SK-N-SH treated with all-trans-retinoic acid at 6 μM for 48 hours (cell line): ENCODE results near the gene STAG1.

Source experiments
- ATAC-seq: fragments of 200-7000 bp; cut with Tn5 transposase; 3 replicates; pipeline ENCODE4 v1.9.1; 2020; ENCODE audit warnings: mild to moderate bottlenecking, moderate library complexity
- ARNTL ChIP-seq: fragments of 450-650 bp; formaldehyde crosslinking; IDR thresholded peaks from 2 replicates; pipeline ENCODE4 v1.5.0; 2020; ENCODE audit warnings: low read depth, mild to moderate bottlenecking, moderate library complexity, borderline replicate concordance
- BACH2 ChIP-seq: fragments of 250-450 bp; sonication (Bioruptor Pico); IDR thresholded peaks from 2 replicates; pipeline ENCODE4 v1.9.0; 2021; ENCODE audit warnings: mild to moderate bottlenecking, borderline replicate concordance
- CREB5 ChIP-seq: fragments of 250-450 bp; sonication (Bioruptor Pico); IDR thresholded peaks from 2 replicates; pipeline ENCODE4 v1.5.1; 2020; ENCODE audit warnings: low read depth, mild to moderate bottlenecking, moderate library complexity
- CSDC2 ChIP-seq: fragments of 250-450 bp; sonication (Bioruptor Pico); IDR thresholded peaks from 2 replicates; pipeline ENCODE4 v1.5.0; 2020; ENCODE audit warnings: mild to moderate bottlenecking, moderate library complexity
- GLIS3 ChIP-seq: fragments of 250-450 bp; sonication (Bioruptor Pico); IDR thresholded peaks from 2 replicates; pipeline ENCODE4 v1.5.0; 2020; ENCODE audit warnings: mild to moderate bottlenecking, moderate library complexity
- ISL1 ChIP-seq: fragments of 250-450 bp; sonication (Bioruptor Pico); IDR thresholded peaks from 2 replicates; pipeline ENCODE4 v2.1.2; 2022; ENCODE audit warnings: mild to moderate bottlenecking, moderate library complexity
- OSR1 ChIP-seq: fragments of 250-450 bp; sonication (Bioruptor Pico); IDR thresholded peaks from 2 replicates; pipeline ENCODE4 v1.8.0; 2022; ENCODE audit warnings: moderate library complexity, mild to moderate bottlenecking, inconsistent platforms
- PATZ1 ChIP-seq: fragments of 250-450 bp; sonication (Bioruptor Pico); IDR thresholded peaks from 2 replicates; pipeline ENCODE4 v1.8.0; 2020; ENCODE audit warnings: mild to moderate bottlenecking, moderate library complexity, borderline replicate concordance
- PPARA ChIP-seq: fragments of 250-450 bp; sonication (Bioruptor Pico); IDR thresholded peaks from 2 replicates; pipeline ENCODE4 v1.5.0; 2020; ENCODE audit warnings: mild to moderate bottlenecking, borderline replicate concordance
- RARB ChIP-seq: fragments of 250-450 bp; sonication (Bioruptor Pico); IDR thresholded peaks from 2 replicates; pipeline ENCODE4 v1.8.0; 2021; ENCODE audit warnings: mild to moderate bottlenecking, moderate library complexity
- SNAI2 ChIP-seq: fragments of 250-450 bp; sonication (Bioruptor Pico); IDR thresholded peaks from 2 replicates; pipeline ENCODE4 v1.5.0; 2020; ENCODE audit warnings: mild to moderate bottlenecking, moderate library complexity
- TCF4 ChIP-seq: fragments of 250-450 bp; sonication (Bioruptor Pico); IDR thresholded peaks from 2 replicates; pipeline ENCODE4 v1.8.0; 2021; ENCODE audit warnings: mild to moderate bottlenecking, moderate library complexity, borderline replicate concordance
- TOX ChIP-seq: fragments of 250-450 bp; sonication (Bioruptor Pico); IDR thresholded peaks from 2 replicates; pipeline ENCODE4 v1.8.0; 2021; ENCODE audit warnings: mild to moderate bottlenecking, moderate library complexity, borderline replicate concordance
- ZC3H10 ChIP-seq: fragments of 250-450 bp; sonication (Bioruptor Pico); IDR thresholded peaks from 2 replicates; pipeline ENCODE4 v1.5.1; 2021; ENCODE audit warnings: mild to moderate bottlenecking, moderate library complexity
- ZFP3 ChIP-seq: fragments of 250-450 bp; sonication (Bioruptor Pico); IDR thresholded peaks from 2 replicates; pipeline ENCODE4 v1.5.0; 2020; ENCODE audit warnings: mild to moderate bottlenecking, moderate library complexity
- ZFP30 ChIP-seq: fragments of 450-650 bp; formaldehyde crosslinking; IDR thresholded peaks from 2 replicates; pipeline ENCODE4 v1.5.0; 2022; ENCODE audit warnings: mild to moderate bottlenecking, moderate library complexity
- ZNF565 ChIP-seq: fragments of 450-650 bp; formaldehyde crosslinking; conservative IDR thresholded peaks from 2 replicates; pipeline ENCODE4 v1.5.0; 2020; ENCODE audit warnings: low read depth, mild to moderate bottlenecking, moderate library complexity
- ZNF70 ChIP-seq: fragments of 450-650 bp; formaldehyde crosslinking; IDR thresholded peaks from 2 replicates; pipeline ENCODE4 v1.5.0; 2020; ENCODE audit warnings: mild to moderate bottlenecking, moderate library complexity
- ZNF8 ChIP-seq: fragments of 450-650 bp; formaldehyde crosslinking; IDR thresholded peaks from 2 replicates; pipeline ENCODE4 v1.5.0; 2020; ENCODE audit warnings: mild to moderate bottlenecking, moderate library complexity
- TF ChIP-seq, protein P1 (sequence below): fragments of 250-450 bp; sonication (Bioruptor Pico); IDR thresholded peaks from 2 replicates; pipeline ENCODE4 v1.5.1; 2021; ENCODE audit warnings: mild to moderate bottlenecking, moderate library complexity
- TF ChIP-seq, protein P2 (sequence below): fragments of 250-450 bp; sonication (Bioruptor Pico); IDR thresholded peaks from 2 replicates; pipeline ENCODE4 v1.5.0; 2020; ENCODE audit warnings: mild to moderate bottlenecking, moderate library complexity
- TF ChIP-seq, protein P3 (sequence below): fragments of 250-450 bp; sonication (Bioruptor Pico); IDR thresholded peaks from 2 replicates; pipeline ENCODE4 v1.8.0; 2021; ENCODE audit warnings: low read depth, mild to moderate bottlenecking, moderate library complexity, borderline replicate concordance

STAG1 gene

DNA sequence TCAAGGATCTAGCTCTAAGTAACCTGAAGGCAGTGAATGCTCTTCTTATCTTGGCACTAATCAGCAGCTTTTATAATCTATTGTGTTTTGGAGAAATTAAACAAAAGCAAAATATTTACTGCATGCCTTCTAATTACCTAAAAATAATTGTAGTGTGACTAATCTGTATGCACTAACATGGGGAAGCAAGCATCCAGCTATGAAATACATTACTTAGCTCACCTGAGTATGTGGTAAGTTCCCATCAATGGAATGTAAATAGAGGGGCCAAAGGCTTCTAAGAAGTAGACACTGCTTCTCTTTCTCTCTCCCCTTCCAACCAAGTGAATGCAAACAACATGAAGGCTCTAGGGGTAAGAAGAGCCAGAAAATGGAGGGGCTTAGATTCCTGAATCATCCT is 165.6 kb downstream of the STAG1 start:
- TF ChIP-seq TOX (CRISPR knock-in tag), result no peak
- no peak for TF ChIP-seq ZFP3 (CRISPR knock-in tag)
- TF ChIP-seq ISL1 (CRISPR knock-in tag), result no peak
- TF ChIP-seq BACH2 (CRISPR knock-in tag), result no peak
- no peak for TF ChIP-seq RARB (CRISPR knock-in tag)
- TF ChIP-seq CSDC2 (CRISPR knock-in tag), result no peak
- no peak for TF ChIP-seq ZNF70 (CRISPR knock-in tag)
- no peak for TF ChIP-seq PPARA
- no peak for TF ChIP-seq ZNF8
- no peak for TF ChIP-seq PATZ1
- TF ChIP-seq ZFP30, result no peak
- TF ChIP-seq, protein P1, sequence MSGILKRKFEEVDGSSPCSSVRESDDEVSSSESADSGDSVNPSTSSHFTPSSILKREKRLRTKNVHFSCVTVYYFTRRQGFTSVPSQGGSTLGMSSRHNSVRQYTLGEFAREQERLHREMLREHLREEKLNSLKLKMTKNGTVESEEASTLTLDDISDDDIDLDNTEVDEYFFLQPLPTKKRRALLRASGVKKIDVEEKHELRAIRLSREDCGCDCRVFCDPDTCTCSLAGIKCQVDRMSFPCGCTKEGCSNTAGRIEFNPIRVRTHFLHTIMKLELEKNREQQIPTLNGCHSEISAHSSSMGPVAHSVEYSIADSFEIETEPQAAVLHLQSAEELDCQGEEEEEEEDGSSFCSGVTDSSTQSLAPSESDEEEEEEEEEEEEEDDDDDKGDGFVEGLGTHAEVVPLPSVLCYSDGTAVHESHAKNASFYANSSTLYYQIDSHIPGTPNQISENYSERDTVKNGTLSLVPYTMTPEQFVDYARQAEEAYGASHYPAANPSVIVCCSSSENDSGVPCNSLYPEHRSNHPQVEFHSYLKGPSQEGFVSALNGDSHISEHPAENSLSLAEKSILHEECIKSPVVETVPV, result no peak
- ATAC-seq, result no peak

GRCh38 chr3:136584728-136585127 is 167.4 kb downstream of the STAG1 start:
- ATAC-seq, result peak; percentile 34; the same call in 1 of the 3 replicates
- no peak for TF ChIP-seq TOX (CRISPR knock-in tag)
- TF ChIP-seq PATZ1, result no peak
- no peak for TF ChIP-seq OSR1 (CRISPR knock-in tag)
- no peak for TF ChIP-seq ARNTL (CRISPR knock-in tag)
- TF ChIP-seq ZFP30, result no peak
- TF ChIP-seq GLIS3 (CRISPR knock-in tag), result no peak
- no peak for TF ChIP-seq RARB (CRISPR knock-in tag)
- no peak for TF ChIP-seq ZNF565 (CRISPR knock-in tag)

- TF ChIP-seq ZFP3 (CRISPR knock-in tag), result no peak
- no peak for TF ChIP-seq PATZ1
- no peak for TF ChIP-seq TOX (CRISPR knock-in tag)
- TF ChIP-seq CREB5 (CRISPR knock-in tag), result no peak
- no peak for TF ChIP-seq BACH2 (CRISPR knock-in tag)
- no peak for TF ChIP-seq ARNTL (CRISPR knock-in tag)
- TF ChIP-seq, protein P1, result no peak
- no peak for TF ChIP-seq ZNF8
- no peak for TF ChIP-seq SNAI2
- no peak for TF ChIP-seq CSDC2 (CRISPR knock-in tag)
- TF ChIP-seq, protein P2, sequence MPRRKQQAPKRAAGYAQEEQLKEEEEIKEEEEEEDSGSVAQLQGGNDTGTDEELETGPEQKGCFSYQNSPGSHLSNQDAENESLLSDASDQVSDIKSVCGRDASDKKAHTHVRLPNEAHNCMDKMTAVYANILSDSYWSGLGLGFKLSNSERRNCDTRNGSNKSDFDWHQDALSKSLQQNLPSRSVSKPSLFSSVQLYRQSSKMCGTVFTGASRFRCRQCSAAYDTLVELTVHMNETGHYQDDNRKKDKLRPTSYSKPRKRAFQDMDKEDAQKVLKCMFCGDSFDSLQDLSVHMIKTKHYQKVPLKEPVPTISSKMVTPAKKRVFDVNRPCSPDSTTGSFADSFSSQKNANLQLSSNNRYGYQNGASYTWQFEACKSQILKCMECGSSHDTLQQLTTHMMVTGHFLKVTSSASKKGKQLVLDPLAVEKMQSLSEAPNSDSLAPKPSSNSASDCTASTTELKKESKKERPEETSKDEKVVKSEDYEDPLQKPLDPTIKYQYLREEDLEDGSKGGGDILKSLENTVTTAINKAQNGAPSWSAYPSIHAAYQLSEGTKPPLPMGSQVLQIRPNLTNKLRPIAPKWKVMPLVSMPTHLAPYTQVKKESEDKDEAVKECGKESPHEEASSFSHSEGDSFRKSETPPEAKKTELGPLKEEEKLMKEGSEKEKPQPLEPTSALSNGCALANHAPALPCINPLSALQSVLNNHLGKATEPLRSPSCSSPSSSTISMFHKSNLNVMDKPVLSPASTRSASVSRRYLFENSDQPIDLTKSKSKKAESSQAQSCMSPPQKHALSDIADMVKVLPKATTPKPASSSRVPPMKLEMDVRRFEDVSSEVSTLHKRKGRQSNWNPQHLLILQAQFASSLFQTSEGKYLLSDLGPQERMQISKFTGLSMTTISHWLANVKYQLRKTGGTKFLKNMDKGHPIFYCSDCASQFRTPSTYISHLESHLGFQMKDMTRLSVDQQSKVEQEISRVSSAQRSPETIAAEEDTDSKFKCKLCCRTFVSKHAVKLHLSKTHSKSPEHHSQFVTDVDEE, result no peak
- TF ChIP-seq ZNF70 (CRISPR knock-in tag), result no peak
- TF ChIP-seq, protein P3, sequence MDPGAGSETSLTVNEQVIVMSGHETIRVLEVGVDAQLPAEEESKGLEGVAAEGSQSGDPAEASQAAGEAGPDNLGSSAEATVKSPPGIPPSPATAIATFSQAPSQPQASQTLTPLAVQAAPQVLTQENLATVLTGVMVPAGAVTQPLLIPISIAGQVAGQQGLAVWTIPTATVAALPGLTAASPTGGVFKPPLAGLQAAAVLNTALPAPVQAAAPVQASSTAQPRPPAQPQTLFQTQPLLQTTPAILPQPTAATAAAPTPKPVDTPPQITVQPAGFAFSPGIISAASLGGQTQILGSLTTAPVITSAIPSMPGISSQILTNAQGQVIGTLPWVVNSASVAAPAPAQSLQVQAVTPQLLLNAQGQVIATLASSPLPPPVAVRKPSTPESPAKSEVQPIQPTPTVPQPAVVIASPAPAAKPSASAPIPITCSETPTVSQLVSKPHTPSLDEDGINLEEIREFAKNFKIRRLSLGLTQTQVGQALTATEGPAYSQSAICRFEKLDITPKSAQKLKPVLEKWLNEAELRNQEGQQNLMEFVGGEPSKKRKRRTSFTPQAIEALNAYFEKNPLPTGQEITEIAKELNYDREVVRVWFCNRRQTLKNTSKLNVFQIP (CRISPR knock-in tag), result no peak
- no peak for TF ChIP-seq ISL1 (CRISPR knock-in tag)
- no peak for TF ChIP-seq ZFP30
- TF ChIP-seq TCF4 (CRISPR knock-in tag), result no peak
- TF ChIP-seq ZNF565 (CRISPR knock-in tag), result no peak
- TF ChIP-seq ZC3H10 (CRISPR knock-in tag), result no peak
- TF ChIP-seq RARB (CRISPR knock-in tag), result no peak
- no peak for TF ChIP-seq OSR1 (CRISPR knock-in tag)
- TF ChIP-seq, all 23 proteins: peak for 0
- ATAC-seq, result no peak
Measured at GRCh38 chr3:136583823-136584222, 168.4 kb downstream of the STAG1 start.
